Right lobe of liver (tissue), 6 donors: ENCODE data around the gene ARHGEF12. TPM values are rescaled to one million over a fixed set of nuclear protein-coding genes. Genes with fewer than 3 reads are reported as not detected.
A peak's percentile ranks its signal among the peaks of the same experiment; 100 is the strongest.

ENCODE experiments used
- ATAC-seq, 4 donors: fragments of 200-7000 bp; cut with Tn5 transposase; one replicate each; pipeline ENCODE4 v1.9.1; 2020; ENCODE audit warnings: mild to moderate bottlenecking in 4 of 4, moderate library complexity in 4 of 4
- DNase-seq, 3 donors: peaks; one replicate each; pipeline ENCODE4 v3.0.0-alpha.2; 2020
- H3K27ac ChIP-seq, 3 donors: fragments of 200-600 bp; one replicate each; pipeline ENCODE4 v1.8.0; 2022
- H3K27me3 ChIP-seq, 2 donors: fragments of 200-600 bp; one replicate each; pipeline ENCODE4 v1.8.0; 2022
- H3K36me3 ChIP-seq, 4 donors: fragments of 200-600 bp; sonication (generic) in 1 of 4; one replicate each; pipeline versions ENCODE4 v1.5.1 to v1.8.0; 2017 to 2022; ENCODE audit warnings: control low read depth in 1 of 4
- H3K4me1 ChIP-seq, 4 donors: fragments of 200-600 bp; sonication (generic) in 1 of 4; one replicate each; pipeline versions ENCODE4 v1.5.1 to v1.8.0; 2017 to 2022; ENCODE audit warnings: control low read depth in 1 of 4
- H3K4me3 ChIP-seq, 3 donors: fragments of 200-600 bp; one replicate each; pipeline ENCODE4 v1.8.0; 2022
- H3K9me3 ChIP-seq, 4 donors: fragments of 200-600 bp; sonication (generic) in 1 of 4; one replicate each; pipeline versions ENCODE4 v1.5.1 to v1.8.0; 2017 to 2022; ENCODE audit warnings: control low read depth in 1 of 4
- POLR2A ChIP-seq: fragments of 450-650 bp; IDR thresholded peaks from one replicate; pipeline ENCODE4 v1.6.1; 2017; ENCODE audit warnings: antibody characterized with exemption, mild to moderate bottlenecking
- WGBS: methylation state at CpG from one replicate; pipeline ENCODE4 v1.1.6; 2018; ENCODE audit warnings: low coverage, low lambda C conversion rate; ENCODE audit not compliant: insufficient coverage; ENCODE audit errors: missing lambda C conversion rate; 5-methylcytosine and 5-hydroxymethylcytosine counted together
- intact Hi-C, 2 donors: fragments of 100-400 bp; cut with DNase I; formaldehyde crosslinking; loops; one replicate each; pipeline versions ENCODE4 v1.11.2 to v1.14.1; 2022
- total RNA-seq, 6 experiments: library from RNA; depleted of rRNA in 2 of 6; stranded (reverse); fragments of >200 nt in 2 of 6; fragmentation: NEBNext Ultra II Directional in 3 of 6; extraction: Animal tissue kit (Norgen Biotek cat#: 25700) in 3 of 6; gene quantifications; one replicate each; pipeline versions ENCODE4 v1.1.0 to v1.2.4, GENCODE V29; 2016 to 2023
- TF ChIP-seq, protein P1 (sequence below), 4 donors: fragments of 200-600 bp in 3 of 4; fragments of 450-650 bp in 1 of 4; IDR thresholded peaks; one replicate each; pipeline versions ENCODE4 v1.5.1 to v1.8.0; 2016 to 2022; ENCODE audit warnings: antibody characterized with exemption in 4 of 4, mild to moderate bottlenecking in 2 of 4
- donor health status: DM: no; HTN: yes; CAD: no.
- donor health status: DM: no; HTN: no; CAD: no.
- donor health status: DM: no; HTN: no; CAD: no.
- donor health status: DM: no; HTN: yes; CAD: no.
- donor health status: DM: no; HTN: yes; CAD: no.

Gene ARHGEF12
- total RNA-seq, 6 experiments from 2014 or later: 75.1 to 113 (median 94.0) TPM

DNA sequence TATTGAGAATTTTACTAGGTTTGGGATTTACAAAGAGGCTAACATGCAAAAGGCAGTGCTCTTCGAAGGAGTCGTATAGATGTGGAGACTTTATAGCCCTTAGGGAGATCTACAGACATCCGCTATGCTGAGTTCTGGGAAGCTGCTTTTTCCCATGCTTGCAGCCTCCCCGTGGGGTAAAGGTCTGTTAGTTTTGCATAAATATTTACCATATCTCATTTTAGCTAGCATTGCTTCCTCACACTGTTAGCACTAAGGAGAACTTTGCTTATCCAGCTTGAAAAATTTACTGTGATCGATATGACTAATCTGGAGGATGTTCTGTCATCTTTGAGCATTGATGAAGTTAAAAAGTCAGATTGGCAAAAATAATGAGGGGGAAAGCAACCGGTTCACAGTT is 18.6 kb downstream of the ARHGEF12 start:
- 31% methylated on average over 6 of the region's 6 CpGs for WGBS
- intact Hi-C loops: no loop called here
- DNase-seq (no peak), ATAC-seq (peak; percentile 57 to 79 (median 74))
- no peaks in the 10 kb centered on the region for H3K9me3 ChIP-seq
- peak overlapping the region in 1 of 3 donors; percentile 18 for H3K27ac ChIP-seq
- no peaks in the 10 kb centered on the region for H3K36me3 ChIP-seq
- no peak for TF ChIP-seq POLR2A
- TF ChIP-seq, protein P1, sequence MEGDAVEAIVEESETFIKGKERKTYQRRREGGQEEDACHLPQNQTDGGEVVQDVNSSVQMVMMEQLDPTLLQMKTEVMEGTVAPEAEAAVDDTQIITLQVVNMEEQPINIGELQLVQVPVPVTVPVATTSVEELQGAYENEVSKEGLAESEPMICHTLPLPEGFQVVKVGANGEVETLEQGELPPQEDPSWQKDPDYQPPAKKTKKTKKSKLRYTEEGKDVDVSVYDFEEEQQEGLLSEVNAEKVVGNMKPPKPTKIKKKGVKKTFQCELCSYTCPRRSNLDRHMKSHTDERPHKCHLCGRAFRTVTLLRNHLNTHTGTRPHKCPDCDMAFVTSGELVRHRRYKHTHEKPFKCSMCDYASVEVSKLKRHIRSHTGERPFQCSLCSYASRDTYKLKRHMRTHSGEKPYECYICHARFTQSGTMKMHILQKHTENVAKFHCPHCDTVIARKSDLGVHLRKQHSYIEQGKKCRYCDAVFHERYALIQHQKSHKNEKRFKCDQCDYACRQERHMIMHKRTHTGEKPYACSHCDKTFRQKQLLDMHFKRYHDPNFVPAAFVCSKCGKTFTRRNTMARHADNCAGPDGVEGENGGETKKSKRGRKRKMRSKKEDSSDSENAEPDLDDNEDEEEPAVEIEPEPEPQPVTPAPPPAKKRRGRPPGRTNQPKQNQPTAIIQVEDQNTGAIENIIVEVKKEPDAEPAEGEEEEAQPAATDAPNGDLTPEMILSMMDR (IDR thresholded peaks at IDR 0.05): no peak
- peaks cover 0 to 38% (median 15%) of the 10 kb centered on the region in 4 donors for H3K4me1 ChIP-seq
- H3K27me3 ChIP-seq: no peaks in the 10 kb centered on the region
- no peak overlapping the region for H3K4me3 ChIP-seq

DNA sequence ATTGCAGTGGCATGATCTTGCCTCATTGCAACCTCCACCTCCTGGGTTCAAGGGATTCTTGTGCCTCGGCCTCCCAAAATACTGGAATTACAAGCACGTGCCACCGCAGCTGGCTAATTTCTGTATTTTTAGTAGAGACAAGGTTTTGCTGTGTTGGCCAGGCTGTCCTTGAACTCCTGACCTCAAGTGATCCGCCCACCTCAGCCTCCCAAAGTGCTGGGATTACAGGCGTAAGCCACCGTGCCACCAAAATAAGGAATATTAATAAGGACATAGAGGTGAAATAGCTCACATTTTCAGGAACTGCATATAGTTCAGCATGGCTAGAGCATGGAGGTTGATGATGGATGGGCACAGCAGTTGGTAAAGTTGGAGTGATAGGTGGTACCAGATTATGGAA is 21.4 kb downstream of the ARHGEF12 start:
- H3K4me1 ChIP-seq: peaks cover 0 to 33% (median 15%) of the 10 kb centered on the region in 4 donors
- H3K27ac ChIP-seq: no peak overlapping the region
- H3K9me3 ChIP-seq: no peaks in the 10 kb centered on the region
- 92% methylated on average over 6 of the region's 6 CpGs for WGBS
- no peak for TF ChIP-seq POLR2A
- TF ChIP-seq, protein P1 (IDR thresholded peaks at IDR 0.05): no peak
- no peak for DNase-seq
- H3K36me3 ChIP-seq: no peaks in the 10 kb centered on the region
- no peak overlapping the region for H3K4me3 ChIP-seq
- ATAC-seq: no peak
- no peaks in the 10 kb centered on the region for H3K27me3 ChIP-seq
- intact Hi-C loops: no loop called here

DNA sequence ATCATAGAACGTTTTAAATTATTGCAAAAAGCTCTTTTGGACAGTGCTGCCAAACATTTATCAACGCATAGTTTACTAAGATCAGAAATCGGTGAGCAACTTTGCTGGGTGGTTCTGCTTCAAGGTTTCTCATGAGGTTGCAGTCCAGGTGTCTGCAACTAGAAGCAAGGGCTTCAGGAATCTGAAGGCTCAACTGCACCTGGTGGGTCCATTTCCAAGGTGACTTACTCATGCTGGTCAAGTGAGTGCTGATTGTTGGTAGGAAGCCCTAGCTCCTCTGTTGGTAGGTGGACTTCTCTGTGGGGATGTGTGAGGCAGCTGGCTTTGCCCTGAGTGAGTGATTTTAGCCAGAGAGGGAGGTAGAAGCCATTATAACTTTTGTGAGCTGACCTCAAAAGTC is 22.5 kb downstream of the ARHGEF12 start:
- Histone ChIP-seq H3K9me3 (no peaks in the 10 kb centered on the region), H3K4me3 (no peak overlapping the region), H3K36me3 (no peaks in the 10 kb centered on the region), H3K4me1 (peaks cover 0 to 30% (median 12%) of the 10 kb centered on the region in 4 donors), H3K27me3 (no peaks in the 10 kb centered on the region), H3K27ac (no peak overlapping the region)
- TF ChIP-seq, protein P1 (IDR thresholded peaks at IDR 0.05): no peak
- no peak for TF ChIP-seq POLR2A
- intact Hi-C loops: no loop called here
- DNase-seq: no peak
- 73% methylated on average over 3 of the region's 3 CpGs for WGBS
- ATAC-seq: no peak

DNA sequence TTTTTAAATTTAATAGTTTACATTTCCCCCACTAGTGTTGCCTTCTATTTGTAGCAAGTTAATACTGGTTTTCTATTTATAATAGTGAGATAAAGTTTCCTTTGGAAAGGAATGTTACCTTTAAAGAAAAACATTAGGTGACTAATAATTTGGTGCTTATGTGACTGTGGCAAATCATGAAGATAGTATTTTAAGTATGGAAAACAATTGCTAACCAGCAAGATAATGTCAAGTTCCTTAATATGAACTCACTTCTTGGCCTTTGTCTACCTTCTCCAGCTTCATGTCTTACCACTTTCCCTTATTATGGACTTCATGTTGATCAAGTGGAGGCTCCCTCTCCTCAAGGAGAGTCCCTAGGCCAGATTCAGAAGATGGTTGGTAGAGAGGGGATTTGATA is 27.2 kb downstream of the ARHGEF12 start:
- H3K27me3 ChIP-seq: no peaks in the 10 kb centered on the region
- TF ChIP-seq, protein P1 (IDR thresholded peaks at IDR 0.05): no peak
- TF ChIP-seq POLR2A: no peak
- H3K9me3 ChIP-seq: no peaks in the 10 kb centered on the region
- no peak overlapping the region for H3K4me3 ChIP-seq
- H3K4me1 ChIP-seq: peaks cover 0 to 4% (median 0%) of the 10 kb centered on the region in 4 donors
- H3K27ac ChIP-seq: no peak overlapping the region
- no peaks in the 10 kb centered on the region for H3K36me3 ChIP-seq
- DNase-seq (no peak), ATAC-seq (no peak)
- intact Hi-C loops: no loop called here

DNA sequence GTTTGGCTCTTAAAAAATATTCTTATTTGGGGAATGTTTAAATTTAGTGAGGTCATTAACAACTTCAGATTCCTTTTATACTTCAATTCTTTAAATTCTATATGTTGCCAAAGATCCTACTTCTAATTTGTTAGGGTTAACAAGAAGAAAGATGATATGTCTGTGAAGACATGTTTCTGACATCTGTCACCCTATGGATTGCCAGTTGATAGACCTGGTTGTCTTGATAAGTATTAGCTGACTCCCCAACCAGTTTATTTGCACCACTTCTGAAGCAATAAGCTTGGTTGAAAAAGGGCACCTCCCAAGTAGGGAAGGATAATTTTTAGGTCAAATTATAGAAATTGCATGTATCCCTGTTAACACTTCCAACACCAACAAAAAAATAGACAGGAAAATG is 29.3 kb downstream of the ARHGEF12 start:
- ATAC-seq (no peak), DNase-seq (no peak)
- intact Hi-C loops: no loop called here
- Histone ChIP-seq H3K27me3 (no peaks in the 10 kb centered on the region), H3K9me3 (no peaks in the 10 kb centered on the region), H3K4me1 (peaks cover 0 to 4% (median 0%) of the 10 kb centered on the region in 4 donors), H3K27ac (no peak overlapping the region), H3K4me3 (no peak overlapping the region), H3K36me3 (no peaks in the 10 kb centered on the region)
- no peak for TF ChIP-seq POLR2A
